ENCODE results near the gene TPK1. TPM values are rescaled to one million over a fixed set of nuclear protein-coding genes. Genes with fewer than 3 reads are reported as not detected.

The TPK1 gene
- total RNA-seq, 1 experiment from 2014 or later = 3.1 TPM

DNA sequence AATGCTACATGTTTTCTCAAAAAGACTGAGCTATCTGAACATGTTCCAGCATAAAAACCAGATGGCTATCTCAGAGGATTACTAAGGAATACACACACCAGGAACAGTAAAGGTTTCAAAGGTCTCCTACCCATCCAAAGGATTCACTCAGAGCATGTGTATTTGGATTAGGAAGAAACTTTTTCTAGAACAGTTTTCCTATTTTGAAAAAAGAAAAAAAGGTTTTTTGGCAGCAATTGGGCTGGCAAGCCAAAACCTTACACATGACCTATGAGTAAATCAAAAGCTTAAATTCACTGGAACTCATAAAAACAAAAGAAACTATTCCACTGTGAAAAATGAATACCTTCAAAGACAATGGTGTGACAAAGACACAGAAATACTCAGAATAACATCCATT lies 9.6 kb downstream of the TPK1 start:
- H4K5ac ChIP-seq (ENCODE audit: insufficient read length, low read depth, low read length) = no peak overlapping the region
- H3K4me2 ChIP-seq (ENCODE audit: insufficient read depth, insufficient read length, low read length) = no peak overlapping the region

More for the DNA sequence above, 9.6 kb downstream of the TPK1 start:
- DNase-seq = no peak
- Histone ChIP-seq H3K27ac (ENCODE audit: insufficient read length, low read depth, low read length) (no peak overlapping the region), H4K91ac (ENCODE audit: insufficient read length, low read depth, low read length) (no peak overlapping the region), H2BK5ac (ENCODE audit: insufficient read length, low read length) (no peak overlapping the region), H2AK5ac (ENCODE audit: insufficient read length, low read length) (no peak overlapping the region), H2BK15ac (ENCODE audit: low read depth, low read length) (no peak overlapping the region), H2BK20ac (ENCODE audit: low read depth, low read length, poor library complexity, severe bottlenecking) (no peak overlapping the region), H3K9ac (ENCODE audit: extremely low read depth, insufficient read length, low read length) (no peak overlapping the region), H3T11ph (ENCODE audit: low read length) (no peak overlapping the region), H3K4ac (ENCODE audit: low read depth, low read length) (no peak overlapping the region), H3K79me1 (ENCODE audit: insufficient read depth, low read depth, low read length, poor library complexity, severe bottlenecking) (no peaks in the 10 kb centered on the region), H3K79me2 (ENCODE audit: insufficient read depth, low read length) (no peaks in the 10 kb centered on the region), H4K20me1 (ENCODE audit: control insufficient read depth, insufficient read depth, insufficient read length) (no peaks in the 10 kb centered on the region), H3K18ac (ENCODE audit: insufficient read length, low read depth, low read length) (no peak overlapping the region), H2BK120ac (ENCODE audit: low read depth, low read length, poor library complexity, severe bottlenecking) (no peak overlapping the region), H2AFZ (ENCODE audit: low read length) (no peak overlapping the region), H3K4me1 (ENCODE audit: insufficient read depth, low read length) (no peaks in the 10 kb centered on the region), H3K9me3 (ENCODE audit: control insufficient read depth, low read depth, low read length) (no peaks in the 10 kb centered on the region), H3K27me3 (ENCODE audit: insufficient read depth, low read length) (no peaks in the 10 kb centered on the region), H3K23me2 (ENCODE audit: insufficient read length, low read depth, low read length, poor library complexity, severe bottlenecking) (no peaks in the 10 kb centered on the region), H2BK12ac (ENCODE audit: insufficient read length, low read depth, low read length) (no peak overlapping the region), H3K23ac (ENCODE audit: insufficient read length, low read depth, low read length) (no peak overlapping the region), H4K8ac (replicated peaks; ENCODE audit: insufficient read length, low read depth, low read length) (no peak overlapping the region), H3K14ac (ENCODE audit: insufficient read depth, low read length) (no peak overlapping the region), H3K56ac (ENCODE audit: insufficient read length, low read depth, low read length) (no peak overlapping the region)
- peaks cover 0 to 5% of the 10 kb centered on the region in 2 experiments; a peak in 1 of 5 replicates for H3K9me3 Mint-ChIP-seq
- H3K27ac Mint-ChIP-seq = no peak overlapping the region; a peak in 1 of 7 replicates
- H3K27me3 Mint-ChIP-seq (ENCODE audit: low read depth) = no peaks in the 10 kb centered on the region
- H3K36me3 Mint-ChIP-seq (ENCODE audit: insufficient read depth in 1 of 3, low read depth in 3 of 3) = peaks cover 0 to 5% (median 3%) of the 10 kb centered on the region in 3 experiments; a peak in 2 of 7 replicates
- peaks cover 11 to 19% of the 10 kb centered on the region in 2 experiments for H3K4me1 Mint-ChIP-seq
- TF ChIP-seq, protein P1, sequence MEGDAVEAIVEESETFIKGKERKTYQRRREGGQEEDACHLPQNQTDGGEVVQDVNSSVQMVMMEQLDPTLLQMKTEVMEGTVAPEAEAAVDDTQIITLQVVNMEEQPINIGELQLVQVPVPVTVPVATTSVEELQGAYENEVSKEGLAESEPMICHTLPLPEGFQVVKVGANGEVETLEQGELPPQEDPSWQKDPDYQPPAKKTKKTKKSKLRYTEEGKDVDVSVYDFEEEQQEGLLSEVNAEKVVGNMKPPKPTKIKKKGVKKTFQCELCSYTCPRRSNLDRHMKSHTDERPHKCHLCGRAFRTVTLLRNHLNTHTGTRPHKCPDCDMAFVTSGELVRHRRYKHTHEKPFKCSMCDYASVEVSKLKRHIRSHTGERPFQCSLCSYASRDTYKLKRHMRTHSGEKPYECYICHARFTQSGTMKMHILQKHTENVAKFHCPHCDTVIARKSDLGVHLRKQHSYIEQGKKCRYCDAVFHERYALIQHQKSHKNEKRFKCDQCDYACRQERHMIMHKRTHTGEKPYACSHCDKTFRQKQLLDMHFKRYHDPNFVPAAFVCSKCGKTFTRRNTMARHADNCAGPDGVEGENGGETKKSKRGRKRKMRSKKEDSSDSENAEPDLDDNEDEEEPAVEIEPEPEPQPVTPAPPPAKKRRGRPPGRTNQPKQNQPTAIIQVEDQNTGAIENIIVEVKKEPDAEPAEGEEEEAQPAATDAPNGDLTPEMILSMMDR (conservative IDR thresholded peaks at IDR 0.05) = no peak
- no peak overlapping the region for H3K4me3 Mint-ChIP-seq

Data from H9 (cell line).